ENCODE data around the gene PRDM11. TPM values are rescaled to one million over a fixed set of nuclear protein-coding genes. Genes with fewer than 3 reads are reported as not detected.

The PRDM11 gene
- total RNA-seq, 1 experiment from 2014 or later: 10.7 TPM

GRCh38 chr11:45152740-45153595, 6.5 kb downstream of the PRDM11 start:
- H3F3A ChIP-seq (ENCODE audit: insufficient read depth, low read depth): no peaks in the 10 kb centered on the region
- intact Hi-C loops (cut with micrococcal nuclease; ENCODE audit: unreplicated experiment): no loop called here
- H4K20me1 ChIP-seq (ENCODE audit: insufficient read depth): no peaks in the 10 kb centered on the region
- no peak for TF ChIP-seq EZH2 (IDR thresholded peaks at IDR 0.05; ENCODE audit: low read depth)
- TF ChIP-seq CTCF (conservative IDR thresholded peaks at IDR 0.05): no peak
- no peaks in the 10 kb centered on the region for H3K9me3 ChIP-seq (ENCODE audit: insufficient read depth, low read depth)
- no peak overlapping the region for H3K4me2 ChIP-seq
- H3K36me3 ChIP-seq (ENCODE audit: low read depth): no peaks in the 10 kb centered on the region
- ChIA-PET POLR2A (ENCODE audit: unreplicated experiment) (no interaction called here), CTCF (no interaction called here)
- no peak overlapping the region for H3K4me3 ChIP-seq
- no peak overlapping the region for H2AFZ ChIP-seq
- no peak overlapping the region for H3K27ac ChIP-seq
- 0 out of 2 replicates have a peak, but pooled peaks cover 2% of the 10 kb centered on the region for H3K4me1 ChIP-seq (replicated peaks; ENCODE audit: insufficient read depth)
- no peaks in the 10 kb centered on the region for H3K9me2 ChIP-seq (ENCODE audit: insufficient read depth)
- H3K27me3 ChIP-seq (ENCODE audit: insufficient read depth, low read depth): no peaks in the 10 kb centered on the region
- BruUV-seq (replicated peaks): no TSS peak
- H3K79me2 ChIP-seq (ENCODE audit: low read depth): no peaks in the 10 kb centered on the region; the same call in 1 of the 2 replicates
- DNase-seq: no peak

DNA sequence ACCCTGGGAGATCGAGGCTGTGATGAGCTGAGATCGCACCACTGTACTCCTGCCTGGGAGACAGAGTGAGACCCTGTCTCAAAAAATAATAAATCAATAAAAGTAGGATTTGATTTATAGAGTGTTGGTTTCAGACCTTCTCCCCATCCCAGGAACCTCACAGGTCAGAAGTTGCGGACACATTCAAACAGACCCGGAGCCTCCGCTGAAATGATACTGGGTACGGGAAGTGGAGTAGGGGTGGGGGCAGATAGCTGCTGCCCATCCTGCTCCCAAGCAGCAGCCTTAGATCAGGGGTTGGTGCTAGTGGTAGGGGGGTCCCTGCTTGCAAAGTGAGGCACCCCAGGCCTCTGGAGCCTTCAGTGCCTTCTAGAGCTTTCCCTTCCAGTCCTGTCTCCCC, 7.8 kb downstream of the PRDM11 start:
- intact Hi-C loops (cut with micrococcal nuclease; ENCODE audit: unreplicated experiment): no loop called here
- Histone ChIP-seq H3K79me2 (ENCODE audit: low read depth) (no peaks in the 10 kb centered on the region), H3K27me3 (ENCODE audit: insufficient read depth, low read depth) (no peaks in the 10 kb centered on the region), H3K27ac (no peak overlapping the region), H3K9me2 (ENCODE audit: insufficient read depth) (no peaks in the 10 kb centered on the region), H3K9me3 (ENCODE audit: insufficient read depth, low read depth) (no peaks in the 10 kb centered on the region), H3K4me3 (no peak overlapping the region), H3F3A (ENCODE audit: insufficient read depth, low read depth) (no peaks in the 10 kb centered on the region), H4K20me1 (ENCODE audit: insufficient read depth) (no peaks in the 10 kb centered on the region), H3K36me3 (ENCODE audit: low read depth) (no peaks in the 10 kb centered on the region), H2AFZ (no peak overlapping the region), H3K4me1 (replicated peaks; ENCODE audit: insufficient read depth) (no peaks in the 10 kb centered on the region), H3K4me2 (no peak overlapping the region)
- no peak for TF ChIP-seq EZH2 (IDR thresholded peaks at IDR 0.05; ENCODE audit: low read depth)
- no peak for TF ChIP-seq CTCF (conservative IDR thresholded peaks at IDR 0.05)
- no peak for DNase-seq
- CTCF ChIA-PET: no interaction called here
- BruUV-seq (replicated peaks): no TSS peak
- POLR2A ChIA-PET (ENCODE audit: unreplicated experiment): interaction anchor here (0.7 kb wide), 1 partner anchor 12 kb away, joined by 3 read pairs; no protein-coding TSS in a partner anchor

- H3K36me3 ChIP-seq (ENCODE audit: low read depth): no peaks in the 10 kb centered on the region
- ChIA-PET POLR2A (ENCODE audit: unreplicated experiment) (no interaction called here), CTCF (no interaction called here)
- intact Hi-C loops (cut with micrococcal nuclease; ENCODE audit: unreplicated experiment): no loop called here
- H3K9me3 ChIP-seq (ENCODE audit: insufficient read depth, low read depth): no peaks in the 10 kb centered on the region
- TF ChIP-seq CTCF (conservative IDR thresholded peaks at IDR 0.05) (no peak), EZH2 (IDR thresholded peaks at IDR 0.05; ENCODE audit: low read depth) (no peak)
- no peak for DNase-seq
- H2AFZ ChIP-seq: no peak overlapping the region
- H3F3A ChIP-seq (ENCODE audit: insufficient read depth, low read depth): no peaks in the 10 kb centered on the region
- no peaks in the 10 kb centered on the region for H3K9me2 ChIP-seq (ENCODE audit: insufficient read depth)
- H3K27me3 ChIP-seq (ENCODE audit: insufficient read depth, low read depth): no peaks in the 10 kb centered on the region
- H4K20me1 ChIP-seq (ENCODE audit: insufficient read depth): no peaks in the 10 kb centered on the region; the same call in 1 of the 2 replicates
- H3K4me3 ChIP-seq: no peak overlapping the region
- no TSS peak for BruUV-seq (replicated peaks)
- no peak overlapping the region for H3K4me2 ChIP-seq
- H3K27ac ChIP-seq: no peak overlapping the region
- no peaks in the 10 kb centered on the region for H3K4me1 ChIP-seq (replicated peaks; ENCODE audit: insufficient read depth)
- no peaks in the 10 kb centered on the region for H3K79me2 ChIP-seq (ENCODE audit: low read depth)
Measured at GRCh38 chr11:45155058-45155551, 8.7 kb downstream of the PRDM11 start.

Measured in PC-9 (cell line).